ENCODE results near the gene PPY.

PPY gene

DNA sequence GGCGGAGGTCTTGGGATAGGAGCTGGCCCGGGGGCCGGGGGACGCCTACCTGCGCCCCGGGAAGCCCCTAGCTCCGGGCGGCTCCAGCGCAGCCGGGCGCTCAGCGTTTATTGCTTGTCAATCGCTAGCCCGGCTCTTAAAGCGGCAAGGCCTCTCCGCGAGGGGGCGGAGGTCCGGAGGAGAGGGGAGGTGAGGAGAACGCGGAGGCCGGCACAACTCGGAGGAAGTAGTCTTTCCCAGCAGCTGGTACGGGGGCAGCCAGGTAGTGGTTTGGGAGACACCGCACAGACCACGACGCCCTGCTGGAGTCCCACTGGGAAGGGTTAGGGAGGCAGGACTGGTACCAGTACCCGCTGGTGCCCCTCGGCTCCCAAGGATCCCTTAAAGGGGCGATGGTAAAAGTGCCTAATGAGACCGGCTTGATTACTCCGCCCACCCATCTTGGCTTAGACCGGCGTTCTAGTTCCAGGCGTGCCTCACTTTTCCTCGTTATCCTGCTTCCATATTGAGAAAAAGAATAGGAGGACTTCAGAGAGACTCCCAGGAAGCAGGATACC is 34.8 kb downstream of the PPY start, which contains the start of gene MPP2:
TSS of gene MPP2 (minus strand) at position 112 of the 557 bp plus-strand sequence. CDS start 3,076 bp downstream, outside the sequence.
- no peaks in the 10 kb centered on the region for H3K36me3 ChIP-seq (ENCODE audit: insufficient read depth, low read length)
- H3K4me2 ChIP-seq (ENCODE audit: low read length) = peak within 1 kb of the TSS; percentile 68
- no peak within 1 kb of the TSS for H3K27ac ChIP-seq (ENCODE audit: low read depth, low read length, poor library complexity, severe bottlenecking)

DNA sequence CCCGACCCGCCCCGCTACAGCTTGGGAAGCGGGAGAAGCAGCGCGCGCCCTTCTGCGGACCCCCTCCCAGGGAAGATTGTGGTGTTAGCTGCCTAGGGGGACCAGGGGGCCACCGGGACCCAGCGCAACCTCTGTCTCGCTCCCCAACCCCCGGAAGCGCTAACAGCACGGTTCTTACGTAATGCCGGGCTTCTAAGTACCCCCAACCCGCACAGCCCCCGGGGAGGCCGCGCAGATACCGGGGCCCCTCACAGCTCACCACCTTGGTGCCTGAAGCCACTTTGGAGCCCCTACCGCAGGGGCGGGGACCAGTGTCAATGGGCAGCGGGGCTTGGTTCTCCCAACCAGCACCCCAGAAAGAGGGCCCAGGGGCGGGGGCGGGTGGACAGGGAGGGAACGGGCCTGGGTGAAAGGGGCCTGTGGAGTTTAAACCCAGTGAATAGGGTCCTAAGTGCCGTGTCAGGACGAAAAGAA is 35.3 kb downstream of the PPY start:
- H3K4me2 ChIP-seq (ENCODE audit: low read length) = peak overlapping the region; percentile 68
- no peaks in the 10 kb centered on the region for H3K9me3 ChIP-seq (ENCODE audit: low read length)
- no peaks in the 10 kb centered on the region for H3K36me3 ChIP-seq (ENCODE audit: insufficient read depth, low read length)
- H4K20me1 ChIP-seq (ENCODE audit: insufficient read depth, low read length) = no peaks in the 10 kb centered on the region
- H2AFZ ChIP-seq (ENCODE audit: low read length) = no peak overlapping the region
- H3K27me3 ChIP-seq (ENCODE audit: insufficient read depth, low read length) = peaks cover 6% of the 10 kb centered on the region
- H3K9me2 ChIP-seq (ENCODE audit: low read depth, low read length) = no peaks in the 10 kb centered on the region
- H3K27ac ChIP-seq (ENCODE audit: low read depth, low read length, poor library complexity, severe bottlenecking) = no peak overlapping the region
- TF ChIP-seq, protein P1, sequence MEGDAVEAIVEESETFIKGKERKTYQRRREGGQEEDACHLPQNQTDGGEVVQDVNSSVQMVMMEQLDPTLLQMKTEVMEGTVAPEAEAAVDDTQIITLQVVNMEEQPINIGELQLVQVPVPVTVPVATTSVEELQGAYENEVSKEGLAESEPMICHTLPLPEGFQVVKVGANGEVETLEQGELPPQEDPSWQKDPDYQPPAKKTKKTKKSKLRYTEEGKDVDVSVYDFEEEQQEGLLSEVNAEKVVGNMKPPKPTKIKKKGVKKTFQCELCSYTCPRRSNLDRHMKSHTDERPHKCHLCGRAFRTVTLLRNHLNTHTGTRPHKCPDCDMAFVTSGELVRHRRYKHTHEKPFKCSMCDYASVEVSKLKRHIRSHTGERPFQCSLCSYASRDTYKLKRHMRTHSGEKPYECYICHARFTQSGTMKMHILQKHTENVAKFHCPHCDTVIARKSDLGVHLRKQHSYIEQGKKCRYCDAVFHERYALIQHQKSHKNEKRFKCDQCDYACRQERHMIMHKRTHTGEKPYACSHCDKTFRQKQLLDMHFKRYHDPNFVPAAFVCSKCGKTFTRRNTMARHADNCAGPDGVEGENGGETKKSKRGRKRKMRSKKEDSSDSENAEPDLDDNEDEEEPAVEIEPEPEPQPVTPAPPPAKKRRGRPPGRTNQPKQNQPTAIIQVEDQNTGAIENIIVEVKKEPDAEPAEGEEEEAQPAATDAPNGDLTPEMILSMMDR (IDR thresholded peaks at IDR 0.05; ENCODE audit: low read length) = no peak
- no peak for TF ChIP-seq EZH2 (IDR thresholded peaks at IDR 0.05; ENCODE audit: borderline replicate concordance, low read length)
- peaks cover 8% of the 10 kb centered on the region for H3K4me1 ChIP-seq (ENCODE audit: insufficient read depth, low read length, severe bottlenecking)
- peak overlapping the region; percentile 47 for H3K4me3 ChIP-seq (ENCODE audit: low read depth, low read length, poor library complexity, severe bottlenecking)
- H3K79me2 ChIP-seq (ENCODE audit: insufficient read depth, low read length) = no peaks in the 10 kb centered on the region
- no peak overlapping the region for H3K9ac ChIP-seq (ENCODE audit: low read length)
- H3F3A ChIP-seq (ENCODE audit: insufficient read depth, low read length) = no peaks in the 10 kb centered on the region

More for the DNA sequence above, 34.8 kb downstream of the PPY start, which contains the start of gene MPP2:
- Histone ChIP-seq H3K9me3 (ENCODE audit: low read length) (no peaks in the 10 kb centered on the region), H3K9ac (ENCODE audit: low read length) (no peak within 1 kb of the TSS), H3K9me2 (ENCODE audit: low read depth, low read length) (no peaks in the 10 kb centered on the region), H3K4me1 (ENCODE audit: insufficient read depth, low read length, severe bottlenecking) (peaks cover 8% of the 10 kb centered on the region), H4K20me1 (ENCODE audit: insufficient read depth, low read length) (no peaks in the 10 kb centered on the region), H3F3A (ENCODE audit: insufficient read depth, low read length) (no peaks in the 10 kb centered on the region), H3K4me3 (ENCODE audit: low read depth, low read length, poor library complexity, severe bottlenecking) (peak within 1 kb of the TSS; percentile 47), H3K79me2 (ENCODE audit: insufficient read depth, low read length) (no peaks in the 10 kb centered on the region), H3K27me3 (ENCODE audit: insufficient read depth, low read length) (peaks cover 6% of the 10 kb centered on the region), H2AFZ (ENCODE audit: low read length) (no peak within 1 kb of the TSS)
- no peak for TF ChIP-seq EZH2 (IDR thresholded peaks at IDR 0.05; ENCODE audit: borderline replicate concordance, low read length)
- TF ChIP-seq, protein P1 (IDR thresholded peaks at IDR 0.05; ENCODE audit: low read length) = no peak

DNA sequence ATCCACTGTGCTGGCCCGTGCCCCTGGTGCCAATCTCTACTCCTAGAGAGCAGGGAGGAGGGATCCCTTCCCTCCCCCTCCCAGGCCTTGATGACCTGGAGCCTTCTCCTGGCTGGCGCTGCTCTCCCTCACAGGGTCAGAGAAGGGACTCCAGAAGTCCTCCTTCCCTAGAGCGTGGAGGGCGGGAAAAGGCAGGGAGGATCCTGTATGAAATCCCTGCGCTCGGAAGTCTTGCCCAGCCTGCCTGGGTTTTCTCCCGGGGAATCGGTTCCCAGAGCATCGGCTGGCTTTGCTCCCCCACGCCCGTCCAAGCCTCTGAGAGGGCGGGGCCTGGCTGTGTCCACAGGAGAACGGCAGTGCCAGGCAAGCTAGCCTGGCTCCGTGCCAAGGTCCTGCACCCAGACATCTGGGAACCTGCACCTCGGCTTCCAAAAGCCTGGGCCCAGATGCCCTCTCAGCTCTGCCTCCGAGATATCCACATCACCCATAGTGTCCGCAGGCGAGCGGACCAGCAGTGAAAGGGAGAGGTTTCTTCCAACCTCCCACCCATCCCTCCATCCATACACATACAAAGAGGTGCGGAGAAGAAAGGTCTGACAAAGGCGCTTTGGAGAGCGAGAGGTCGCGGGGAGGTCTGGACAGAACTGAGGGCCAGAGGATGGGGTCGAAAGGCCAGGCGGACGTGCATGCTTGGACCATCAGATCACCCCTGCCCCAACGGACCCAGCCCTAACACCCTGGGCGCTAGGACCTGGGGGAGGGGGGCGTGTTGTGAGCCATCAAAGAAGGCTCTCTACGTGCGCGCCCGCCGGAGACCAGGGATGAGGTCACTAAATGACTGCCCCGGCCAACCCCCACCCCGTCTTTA is 36.1 kb downstream of the PPY start:
- no peaks in the 10 kb centered on the region for H3K9me2 ChIP-seq (ENCODE audit: low read depth, low read length)
- TF ChIP-seq, protein P1 (IDR thresholded peaks at IDR 0.05; ENCODE audit: low read length) = no peak
- TF ChIP-seq EZH2 (IDR thresholded peaks at IDR 0.05; ENCODE audit: borderline replicate concordance, low read length) = no peak
- no peak overlapping the region for H3K9ac ChIP-seq (ENCODE audit: low read length)
- H3K4me3 ChIP-seq (ENCODE audit: low read depth, low read length, poor library complexity, severe bottlenecking) = no peak overlapping the region
- H3K27ac ChIP-seq (ENCODE audit: low read depth, low read length, poor library complexity, severe bottlenecking) = no peak overlapping the region
- H3K9me3 ChIP-seq (ENCODE audit: low read length) = no peaks in the 10 kb centered on the region
- H3K4me2 ChIP-seq (ENCODE audit: low read length) = no peak overlapping the region
- H2AFZ ChIP-seq (ENCODE audit: low read length) = no peak overlapping the region
- H3K79me2 ChIP-seq (ENCODE audit: insufficient read depth, low read length) = no peaks in the 10 kb centered on the region
- peaks cover 8% of the 10 kb centered on the region for H3K4me1 ChIP-seq (ENCODE audit: insufficient read depth, low read length, severe bottlenecking)
- no peaks in the 10 kb centered on the region for H3F3A ChIP-seq (ENCODE audit: insufficient read depth, low read length)
- peaks cover 6% of the 10 kb centered on the region for H3K27me3 ChIP-seq (ENCODE audit: insufficient read depth, low read length)
- no peaks in the 10 kb centered on the region for H4K20me1 ChIP-seq (ENCODE audit: insufficient read depth, low read length)
- H3K36me3 ChIP-seq (ENCODE audit: insufficient read depth, low read length) = no peaks in the 10 kb centered on the region
